OCI-LY7 (cell line): ENCODE data around the gene CHMP4A. TPM values are rescaled to one million over a fixed set of nuclear protein-coding genes. Genes with fewer than 3 reads are reported as not detected.

ENCODE experiments used
- BruUV-seq: library from RNA; stranded (reverse); fragments of 400-500 nt; replicated peaks from 2 replicates; lab custom pipeline; 2021; lab: Mats Ljungman, UMichigan
- CTCF ChIA-PET: fragments of 300-600 bp; sonication (Branson Sonifier 250); formaldehyde crosslinking; loops from one replicate; lab custom pipeline; 2022; ENCODE audit warnings: antibody characterized with exemption; ENCODE audit not compliant: unreplicated experiment; lab: Charles Lee
- POLR2A ChIA-PET: fragments of 300-600 bp; sonication (Branson Sonifier 250); formaldehyde crosslinking; loops from one replicate; lab custom pipeline; 2022; ENCODE audit warnings: antibody characterized with exemption; lab: Charles Lee
- DNase-seq: peaks from one replicate; pipeline ENCODE4 v3.0.0-alpha.2; 2015; ENCODE audit warnings: low spot score
- H2AFZ ChIP-seq: fragments of 200-600 bp; sonication (generic), shearing (Covaris generic); 2 replicates; pipeline ENCODE4 v1.6.1; 2014; ENCODE audit warnings: mild to moderate bottlenecking, antibody characterized with exemption, low read length, moderate library complexity
- H3K27ac ChIP-seq: fragments of 200-600 bp; sonication (generic); 2 replicates; pipeline ENCODE4 v1.5.1; 2014; ENCODE audit warnings: mixed run types, low read depth, mild to moderate bottlenecking, moderate library complexity, low read length, inconsistent platforms; ENCODE audit not compliant: poor library complexity, severe bottlenecking
- H3K36me3 ChIP-seq: fragments of 200-600 bp; sonication (generic); 2 replicates; pipeline ENCODE4 v1.6.1; 2014; ENCODE audit warnings: mild to moderate bottlenecking, antibody characterized with exemption, low read length, moderate library complexity, mixed read lengths; ENCODE audit not compliant: insufficient read depth
- H3K4me1 ChIP-seq: fragments of 200-600 bp; sonication (generic); 2 replicates; pipeline ENCODE4 v1.5.1; 2014; ENCODE audit warnings: mild to moderate bottlenecking, low read length; ENCODE audit not compliant: insufficient read depth, poor library complexity, severe bottlenecking
- H3K4me2 ChIP-seq: fragments of 200-600 bp; sonication (generic); 2 replicates; pipeline ENCODE4 v1.6.1; 2014; ENCODE audit warnings: mild to moderate bottlenecking, low read length
- H3K4me3 ChIP-seq: fragments of 200-600 bp; sonication (generic); 2 replicates; pipeline ENCODE4 v1.5.1; 2014; ENCODE audit warnings: mild to moderate bottlenecking, low read depth, low read length; ENCODE audit not compliant: poor library complexity, severe bottlenecking
- H3K79me2 ChIP-seq: fragments of 200-600 bp; sonication (generic); 2 replicates; pipeline ENCODE4 v1.6.1; 2016; ENCODE audit warnings: low read depth, mild to moderate bottlenecking, low read length, moderate library complexity, mixed read lengths; ENCODE audit not compliant: insufficient read depth
- H3K9me2 ChIP-seq: fragments of 200-600 bp; sonication (generic); 2 replicates; pipeline ENCODE4 v1.6.1; 2016; ENCODE audit warnings: mild to moderate bottlenecking, low read length, mixed read lengths; ENCODE audit not compliant: insufficient read depth
- H3K9me3 ChIP-seq: fragments of 200-600 bp; sonication (generic); 2 replicates; pipeline ENCODE4 v1.6.1; 2014; ENCODE audit warnings: mild to moderate bottlenecking, mixed run types, low read length, mixed read lengths
- H4K20me1 ChIP-seq: fragments of 200-600 bp; sonication (generic); 2 replicates; pipeline ENCODE4 v1.6.1; 2014; ENCODE audit warnings: mild to moderate bottlenecking, antibody characterized with exemption, low read length, moderate library complexity, mixed read lengths; ENCODE audit not compliant: insufficient read depth
- EZH2phosphoT487 ChIP-seq: fragments of 200-600 bp; sonication (generic); IDR thresholded peaks from 2 replicates; pipeline ENCODE4 v1.6.1; 2018; ENCODE audit warnings: low read depth, borderline replicate concordance, mild to moderate bottlenecking, mixed run types, antibody characterized with exemption, low read length, moderate library complexity, mixed read lengths
- intact Hi-C: fragments of 100-400 bp; cut with micrococcal nuclease; formaldehyde crosslinking; loops from one replicate; pipeline ENCODE4 v1.10.0; 2022; ENCODE audit not compliant: unreplicated experiment
- total RNA-seq, 2 experiments: library from RNA; depleted of rRNA in 1 of 2; stranded (reverse); fragments of >200 nt in 1 of 2; shearing (Covaris generic) in 1 of 2; gene quantifications; 2 replicates each; pipeline ENCODE4 v1.2.3, GENCODE V29; 2014 to 2022
- TF ChIP-seq, protein P1 (sequence below): fragments of 200-600 bp; sonication (generic); conservative IDR thresholded peaks from 2 replicates; pipeline ENCODE4 v1.5.1; 2014; ENCODE audit warnings: mild to moderate bottlenecking, antibody characterized with exemption, low read length, moderate library complexity, mixed read lengths

The CHMP4A gene
- total RNA-seq, 2 experiments from 2014 or later, result 48.5 to 72.9 TPM

DNA sequence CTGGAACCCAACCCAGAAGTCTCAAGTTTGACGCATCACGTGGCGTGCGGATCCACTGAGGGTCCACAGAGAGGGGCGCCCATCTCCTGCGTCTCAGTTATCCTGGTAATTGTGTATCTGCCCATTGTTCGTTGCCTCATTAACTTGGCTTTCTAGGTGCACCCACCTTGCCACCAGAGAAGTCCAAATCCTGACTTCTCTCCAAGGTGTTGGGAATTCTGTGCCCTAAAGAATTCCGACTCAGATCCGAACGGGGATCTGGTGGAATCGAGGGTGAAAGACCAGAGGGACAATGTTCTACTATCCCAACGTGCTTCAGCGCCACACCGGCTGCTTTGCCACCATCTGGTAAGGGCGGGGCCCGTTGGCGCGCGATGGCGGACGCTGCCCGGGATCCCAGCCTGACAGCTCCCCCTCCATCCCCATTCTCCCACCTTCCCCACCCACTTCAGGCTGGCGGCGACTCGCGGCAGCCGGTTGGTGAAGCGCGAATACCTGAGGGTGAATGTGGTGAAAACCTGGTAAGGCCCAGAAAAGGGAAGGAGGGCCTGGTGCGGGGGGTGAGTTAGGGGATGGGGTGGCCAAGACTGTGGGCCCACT, 40.9 kb downstream of the CHMP4A start:
- Histone ChIP-seq H3K79me2 (no peaks in the 10 kb centered on the region), H3K4me3 (no peak overlapping the region), H3K27ac (no peak overlapping the region), H3K36me3 (no peaks in the 10 kb centered on the region), H4K20me1 (no peaks in the 10 kb centered on the region), H3K4me1 (no peaks in the 10 kb centered on the region), H3K4me2 (no peak overlapping the region), H3K9me2 (no peaks in the 10 kb centered on the region), H2AFZ (no peak overlapping the region), H3K9me3 (no peaks in the 10 kb centered on the region)
- ChIA-PET POLR2A (no interaction called here), CTCF (interaction anchor here (1.3 kb wide), 1 partner anchor 11 kb away, joined by 3 read pairs; the partner anchor contains the start of gene IRF9)
- intact Hi-C loops, result no loop called here
- no peak for DNase-seq
- no TSS peak for BruUV-seq
- TF ChIP-seq, protein P1, sequence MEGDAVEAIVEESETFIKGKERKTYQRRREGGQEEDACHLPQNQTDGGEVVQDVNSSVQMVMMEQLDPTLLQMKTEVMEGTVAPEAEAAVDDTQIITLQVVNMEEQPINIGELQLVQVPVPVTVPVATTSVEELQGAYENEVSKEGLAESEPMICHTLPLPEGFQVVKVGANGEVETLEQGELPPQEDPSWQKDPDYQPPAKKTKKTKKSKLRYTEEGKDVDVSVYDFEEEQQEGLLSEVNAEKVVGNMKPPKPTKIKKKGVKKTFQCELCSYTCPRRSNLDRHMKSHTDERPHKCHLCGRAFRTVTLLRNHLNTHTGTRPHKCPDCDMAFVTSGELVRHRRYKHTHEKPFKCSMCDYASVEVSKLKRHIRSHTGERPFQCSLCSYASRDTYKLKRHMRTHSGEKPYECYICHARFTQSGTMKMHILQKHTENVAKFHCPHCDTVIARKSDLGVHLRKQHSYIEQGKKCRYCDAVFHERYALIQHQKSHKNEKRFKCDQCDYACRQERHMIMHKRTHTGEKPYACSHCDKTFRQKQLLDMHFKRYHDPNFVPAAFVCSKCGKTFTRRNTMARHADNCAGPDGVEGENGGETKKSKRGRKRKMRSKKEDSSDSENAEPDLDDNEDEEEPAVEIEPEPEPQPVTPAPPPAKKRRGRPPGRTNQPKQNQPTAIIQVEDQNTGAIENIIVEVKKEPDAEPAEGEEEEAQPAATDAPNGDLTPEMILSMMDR, result no peak
- TF ChIP-seq EZH2phosphoT487, result no peak

DNA sequence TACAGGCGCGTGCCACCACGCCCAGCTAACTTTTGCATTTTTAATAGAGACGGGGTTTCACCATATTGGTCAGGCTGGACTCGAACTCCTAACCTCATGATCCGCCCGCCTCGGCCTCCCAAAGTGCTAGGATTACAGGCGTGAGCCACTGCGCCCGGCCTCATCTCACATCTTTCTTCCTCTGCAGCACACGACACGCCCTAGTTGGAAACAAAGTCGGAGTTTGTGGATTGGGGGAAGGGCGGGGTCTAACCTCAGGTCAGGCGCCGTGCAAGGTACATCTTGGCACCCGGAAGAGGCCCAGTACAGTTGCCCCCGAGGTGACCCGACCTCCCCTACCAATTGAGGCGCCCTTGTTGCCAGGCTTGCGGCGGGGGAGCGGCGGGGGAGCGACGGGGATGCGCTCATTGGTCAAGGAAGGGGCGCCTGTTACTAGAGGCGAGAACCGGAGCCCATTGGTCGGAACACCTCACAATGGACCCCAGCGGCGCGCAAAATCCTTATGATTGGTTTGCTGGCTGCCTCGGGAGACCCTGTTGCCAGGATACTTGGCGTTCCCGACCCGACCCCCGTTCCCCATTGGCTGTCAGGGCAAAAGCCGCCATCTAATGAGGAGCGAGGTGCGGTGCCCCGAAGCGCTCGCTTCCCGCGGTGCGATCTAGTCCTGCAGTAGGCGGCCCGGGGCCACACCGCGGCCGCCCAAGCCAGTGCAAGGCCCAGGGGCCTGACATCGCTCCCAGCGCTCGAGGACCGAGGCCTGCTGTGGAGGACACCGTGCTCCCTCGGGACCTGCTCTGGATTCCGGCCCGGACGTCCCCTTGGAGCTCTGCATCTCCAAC, 41.6 kb downstream of the CHMP4A start, which contains the start of gene REC8:
Gene REC8, plus strand, starts transcription at position 659 of the 839 bp plus-strand sequence. CDS start 473 bp downstream, outside the sequence.
- ChIA-PET CTCF (no interaction called here), POLR2A (no interaction called here)
- Histone ChIP-seq H3K4me3 (no peak within 1 kb of the TSS), H3K9me3 (no peaks in the 10 kb centered on the region), H3K4me2 (no peak within 1 kb of the TSS), H3K4me1 (no peaks in the 10 kb centered on the region), H4K20me1 (no peaks in the 10 kb centered on the region), H3K27ac (no peak within 1 kb of the TSS), H3K36me3 (0 out of 2 replicates have a peak, but pooled peaks cover 1% of the 10 kb centered on the region), H3K9me2 (no peaks in the 10 kb centered on the region), H2AFZ (no peak within 1 kb of the TSS), H3K79me2 (no peaks in the 10 kb centered on the region)
- no peak for TF ChIP-seq EZH2phosphoT487
- TF ChIP-seq, protein P1, result no peak
- no peak for DNase-seq
- BruUV-seq, result no TSS peak
- intact Hi-C loops, result no loop called here
